ENCODE data around the gene PLET1.

DNA sequence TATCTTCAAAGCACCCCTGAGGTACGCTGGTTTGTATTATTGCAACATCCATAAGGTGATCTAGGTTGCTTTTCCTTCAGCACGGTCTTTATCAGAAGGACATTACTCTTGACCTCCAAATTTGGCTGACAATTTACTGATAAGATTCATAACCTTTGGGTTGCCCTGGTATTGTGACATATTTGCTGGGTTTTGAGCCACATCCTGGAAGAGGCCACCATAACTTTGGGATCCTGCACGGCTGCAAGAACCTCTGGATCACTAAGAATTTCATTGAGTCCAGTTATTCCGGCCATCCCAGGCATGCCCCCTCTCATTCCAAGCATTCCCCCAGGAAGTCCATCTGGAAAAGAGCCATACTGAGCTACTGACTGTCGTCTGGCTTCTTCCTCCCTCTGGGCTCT lies 6.5 kb upstream of the PLET1 start:
- TF ChIP-seq JUND (IDR thresholded peaks at IDR 0.05), result no peak
- TF ChIP-seq, protein P1, sequence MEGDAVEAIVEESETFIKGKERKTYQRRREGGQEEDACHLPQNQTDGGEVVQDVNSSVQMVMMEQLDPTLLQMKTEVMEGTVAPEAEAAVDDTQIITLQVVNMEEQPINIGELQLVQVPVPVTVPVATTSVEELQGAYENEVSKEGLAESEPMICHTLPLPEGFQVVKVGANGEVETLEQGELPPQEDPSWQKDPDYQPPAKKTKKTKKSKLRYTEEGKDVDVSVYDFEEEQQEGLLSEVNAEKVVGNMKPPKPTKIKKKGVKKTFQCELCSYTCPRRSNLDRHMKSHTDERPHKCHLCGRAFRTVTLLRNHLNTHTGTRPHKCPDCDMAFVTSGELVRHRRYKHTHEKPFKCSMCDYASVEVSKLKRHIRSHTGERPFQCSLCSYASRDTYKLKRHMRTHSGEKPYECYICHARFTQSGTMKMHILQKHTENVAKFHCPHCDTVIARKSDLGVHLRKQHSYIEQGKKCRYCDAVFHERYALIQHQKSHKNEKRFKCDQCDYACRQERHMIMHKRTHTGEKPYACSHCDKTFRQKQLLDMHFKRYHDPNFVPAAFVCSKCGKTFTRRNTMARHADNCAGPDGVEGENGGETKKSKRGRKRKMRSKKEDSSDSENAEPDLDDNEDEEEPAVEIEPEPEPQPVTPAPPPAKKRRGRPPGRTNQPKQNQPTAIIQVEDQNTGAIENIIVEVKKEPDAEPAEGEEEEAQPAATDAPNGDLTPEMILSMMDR (IDR thresholded peaks at IDR 0.05 in 2 of 3, conservative IDR thresholded peaks at IDR 0.05 in 1 of 3; ENCODE audit: borderline replicate concordance in 1 of 3, insufficient read depth in 1 of 3, low read depth in 2 of 3, low read length in 2 of 3), result no peak

Measured in HCT116 (cell line).